Heart right ventricle (tissue), 16 donors: ENCODE results near the gene RSPH3. TPM values are rescaled to one million over a fixed set of nuclear protein-coding genes. Genes with fewer than 3 reads are reported as not detected.
A peak's percentile ranks its signal among the peaks of the same experiment; 100 is the strongest.

Experiments used
- ATAC-seq, 8 donors: fragments of 200-7000 bp; cut with Tn5 transposase; one replicate each; pipeline ENCODE4 v1.9.1; 2020; ENCODE audit warnings: mild to moderate bottlenecking in 8 of 8, moderate library complexity in 8 of 8, moderate number of reproducible peaks in 1 of 8
- DNase-seq, 2 donors: peaks; one replicate each; pipeline ENCODE4 v3.0.0-alpha.2; 2020
- H3K27ac ChIP-seq, 10 donors: fragments of 200-600 bp; sonication (generic) in 2 of 10; one replicate each; pipeline versions ENCODE4 v1.5.0 to v1.8.0; 2020 to 2022; ENCODE audit warnings: mild to moderate bottlenecking in 3 of 10
- H3K27me3 ChIP-seq, 7 donors: fragments of 200-600 bp; one replicate each; pipeline ENCODE4 v1.8.0; 2021 to 2022; ENCODE audit warnings: mild to moderate bottlenecking in 2 of 7
- H3K36me3 ChIP-seq, 9 donors: fragments of 200-600 bp; sonication (generic) in 1 of 9; one replicate each; pipeline versions ENCODE4 v1.5.0 to v1.8.0; 2020 to 2022; ENCODE audit warnings: mild to moderate bottlenecking in 2 of 9
- H3K4me1 ChIP-seq, 9 donors: fragments of 200-600 bp; sonication (generic) in 1 of 9; one replicate each; pipeline versions ENCODE4 v1.5.0 to v1.8.0; 2020 to 2022; ENCODE audit warnings: mild to moderate bottlenecking in 4 of 9
- H3K4me3 ChIP-seq, 10 donors: fragments of 200-600 bp; sonication (generic) in 2 of 10; one replicate each; pipeline versions ENCODE4 v1.5.0 to v1.8.0; 2020 to 2022; ENCODE audit warnings: mild to moderate bottlenecking in 7 of 10, moderate library complexity in 2 of 10
- H3K9me3 ChIP-seq, 11 donors: fragments of 200-600 bp in 10 of 11; sonication (generic) in 2 of 11; one replicate each; pipeline versions ENCODE4 v1.5.0 to v1.8.0; 2013 to 2022; ENCODE audit warnings: mild to moderate bottlenecking in 2 of 11, control low read depth in 1 of 11, moderate library complexity in 1 of 11
- WGBS, 2 donors: extraction: QIAGEN DNeasy Blood & Tissue Kit; methylation state at CpG; one replicate each; pipeline ENCODE4 v1.1.7; 2013; ENCODE audit warnings: inconsistent platforms in 1 of 2; 5-methylcytosine and 5-hydroxymethylcytosine counted together
- intact Hi-C, 10 donors: fragments of 100-400 bp; cut with DNase I; formaldehyde crosslinking; loops; one replicate each; pipeline versions ENCODE4 v1.11.1 to v1.14.2; 2022
- polyA plus RNA-seq, 2 donors: library from polyadenylated mRNA; stranded (reverse); fragments of 200-250 nt; gene quantifications; one replicate each; pipeline ENCODE4 v1.2.3, GENCODE V29; 2013
- total RNA-seq, 10 donors: library from RNA; stranded (reverse); fragmentation: NEBNext Ultra II Directional in 3 of 10; extraction: Animal tissue kit (Norgen Biotek cat#: 25700) in 3 of 10; gene quantifications; one replicate each; pipeline versions ENCODE4 v1.2.1 to v1.2.4, GENCODE V29; 2021 to 2023
- TF ChIP-seq, protein P1 (sequence below), 9 donors: fragments of 200-600 bp; sonication (generic) in 2 of 9; IDR thresholded peaks; one replicate each; pipeline versions ENCODE4 v1.5.0 to v1.8.0; 2021 to 2022; ENCODE audit warnings: antibody characterized with exemption in 9 of 9, mild to moderate bottlenecking in 5 of 9, moderate library complexity in 1 of 9
- donor health status: Arrhythmogenic right ventricular cardiomyopathy.
- donor health status: ischemic (EF 13 %, LVEDD 7.1; RV severe dilation, severe dysfunction).
- donor health status: healthy with polysubstance abuse.
- donor health status: DM: no; HTN: yes; CAD: no.
- donor health status: DM: no; HTN: no; CAD: no.
- donor health status: ischemic (EF 25% LVEDD 6.9; RV normal size, moderate dysfunction).
- donor health status: ischemic (EF 25% LVEDD 5.7; RV mildly dilated, moderate dysfunction).
- donor health status: healthy.
- donor health status: DM: yes; HTN: yes; CAD: no.
- donor health status: Ischemic cardiomyopathy.
- donor health status: ischemic (EF 35%, LVEDD 5.7; RV mildly dilated, moderate dysfunction).
- donor health status: nonischemic (EF 11% LVEDD 7.7; RV severe dilation, severe dysfunction).
- donor health status: DM: yes; HTN: yes; CAD: no.
- donor health status: PGD.
- donor health status: ischemic (EF 29% LVEDD 5.4; RV normal size, mild dysfunction).
- donor health status: nonischemic (EF 23%, LVEDD 6.1; RV moderate dilation, normal function).

The RSPH3 gene
- total and polyA plus RNA-seq, 12 donors = 2.3 to 11.7 (median 10.1) TPM

DNA sequence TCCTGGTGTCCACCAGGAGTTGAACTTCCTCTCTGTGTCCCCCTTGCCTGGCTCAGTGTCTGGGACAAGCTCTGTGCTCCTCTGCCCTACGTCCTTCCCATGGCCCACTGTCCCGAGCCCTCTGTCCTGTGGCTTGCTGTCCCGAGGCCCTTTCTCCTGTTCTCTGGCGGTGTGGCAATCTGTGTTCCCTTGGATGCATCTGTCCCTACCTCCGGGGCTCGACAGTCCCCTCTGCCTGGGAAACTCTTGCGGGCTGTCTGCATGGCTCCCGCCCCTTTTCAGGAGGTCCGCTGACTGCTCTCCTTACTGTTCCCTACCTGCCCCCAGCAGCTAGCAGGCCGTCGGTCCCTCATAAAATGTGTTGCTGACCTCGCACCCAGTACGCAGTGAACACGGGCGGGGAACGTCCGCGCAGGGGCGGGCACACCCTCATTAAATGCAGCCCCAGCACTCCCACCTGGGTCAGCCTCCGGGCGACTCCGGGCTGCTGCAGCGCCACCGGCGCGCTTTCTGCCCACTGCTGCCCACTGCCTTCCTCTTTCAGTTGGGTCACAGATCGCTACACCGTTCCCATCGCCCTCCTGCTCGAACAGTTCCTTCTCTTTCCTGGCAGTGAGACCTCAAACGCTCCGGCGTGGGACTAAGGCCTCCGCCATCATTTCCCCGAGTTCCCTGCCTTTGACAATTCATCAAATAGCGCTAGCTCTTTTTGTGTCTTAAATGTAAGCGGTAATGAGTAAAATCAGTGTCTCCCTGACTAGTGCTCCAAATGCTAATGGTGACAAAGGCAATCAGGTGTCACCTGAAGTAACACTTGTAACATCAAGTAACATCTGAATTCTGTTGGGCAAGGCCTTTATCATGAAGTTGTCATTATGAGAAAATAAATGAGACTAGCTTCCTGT, 60.5 kb downstream of the RSPH3 start:
- WGBS, 2 donors = 31 to 36% methylated on average over 37 of the region's 37 CpGs
- ATAC-seq = peak in 4 of 8 donors; percentile 25 to 50 (median 46)
- intact Hi-C loops = no loop called here

DNA sequence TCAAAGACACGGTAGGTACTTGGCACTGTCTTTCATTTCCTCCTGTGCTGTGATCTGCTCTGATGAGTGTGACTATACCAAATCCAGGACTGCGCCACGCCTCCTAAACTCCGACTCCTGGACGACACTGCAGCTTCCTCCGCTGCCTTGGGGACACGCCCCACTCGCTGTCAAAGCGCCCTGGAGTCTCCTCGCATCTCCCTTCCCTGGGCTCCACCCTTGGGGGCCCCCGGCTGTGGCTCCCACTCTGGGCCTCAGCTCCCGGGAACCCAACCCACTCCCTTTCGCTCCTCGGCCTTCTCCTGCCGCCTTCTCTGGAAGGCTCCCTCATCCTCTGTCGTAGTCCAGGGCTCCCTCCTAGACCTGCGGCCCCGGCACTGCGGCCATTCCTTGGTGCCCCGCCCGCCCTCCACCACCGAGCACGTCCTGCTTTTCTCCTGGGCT, 61.2 kb downstream of the RSPH3 start:
- 42 to 49% methylated on average over 22 to 23 of the region's 23 CpGs for WGBS, 2 donors
- ATAC-seq (peak in 5 of 8 donors; percentile 33 to 63 (median 39)), DNase-seq (peak in 1 of 2 donors; percentile 11)
- intact Hi-C loops = no loop called here
- Histone ChIP-seq H3K27ac (no peak overlapping the region), H3K9me3 (peaks cover 0 to 15% (median 0%) of the 10 kb centered on the region in 11 donors), H3K4me3 (peak overlapping the region in 8 of 10 donors; percentile 16 to 43 (median 32)), H3K4me1 (peaks cover 0 to 9% (median 0%) of the 10 kb centered on the region in 9 donors), H3K27me3 (peaks cover 0 to 17% (median 10%) of the 10 kb centered on the region in 7 donors), H3K36me3 (no peaks in the 10 kb centered on the region)
- TF ChIP-seq, protein P1, sequence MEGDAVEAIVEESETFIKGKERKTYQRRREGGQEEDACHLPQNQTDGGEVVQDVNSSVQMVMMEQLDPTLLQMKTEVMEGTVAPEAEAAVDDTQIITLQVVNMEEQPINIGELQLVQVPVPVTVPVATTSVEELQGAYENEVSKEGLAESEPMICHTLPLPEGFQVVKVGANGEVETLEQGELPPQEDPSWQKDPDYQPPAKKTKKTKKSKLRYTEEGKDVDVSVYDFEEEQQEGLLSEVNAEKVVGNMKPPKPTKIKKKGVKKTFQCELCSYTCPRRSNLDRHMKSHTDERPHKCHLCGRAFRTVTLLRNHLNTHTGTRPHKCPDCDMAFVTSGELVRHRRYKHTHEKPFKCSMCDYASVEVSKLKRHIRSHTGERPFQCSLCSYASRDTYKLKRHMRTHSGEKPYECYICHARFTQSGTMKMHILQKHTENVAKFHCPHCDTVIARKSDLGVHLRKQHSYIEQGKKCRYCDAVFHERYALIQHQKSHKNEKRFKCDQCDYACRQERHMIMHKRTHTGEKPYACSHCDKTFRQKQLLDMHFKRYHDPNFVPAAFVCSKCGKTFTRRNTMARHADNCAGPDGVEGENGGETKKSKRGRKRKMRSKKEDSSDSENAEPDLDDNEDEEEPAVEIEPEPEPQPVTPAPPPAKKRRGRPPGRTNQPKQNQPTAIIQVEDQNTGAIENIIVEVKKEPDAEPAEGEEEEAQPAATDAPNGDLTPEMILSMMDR (IDR thresholded peaks at IDR 0.05) = no peak

More for the DNA sequence above, 60.5 kb downstream of the RSPH3 start:
- Histone ChIP-seq H3K27me3 (peaks cover 0 to 17% (median 10%) of the 10 kb centered on the region in 7 donors), H3K4me3 (peak overlapping the region in 8 of 10 donors; percentile 16 to 43 (median 32)), H3K4me1 (peaks cover 0 to 9% (median 0%) of the 10 kb centered on the region in 9 donors), H3K27ac (no peak overlapping the region), H3K9me3 (peaks cover 0 to 15% (median 0%) of the 10 kb centered on the region in 11 donors), H3K36me3 (no peaks in the 10 kb centered on the region)
- TF ChIP-seq, protein P1 (IDR thresholded peaks at IDR 0.05) = no peak
- no peak for DNase-seq

DNA sequence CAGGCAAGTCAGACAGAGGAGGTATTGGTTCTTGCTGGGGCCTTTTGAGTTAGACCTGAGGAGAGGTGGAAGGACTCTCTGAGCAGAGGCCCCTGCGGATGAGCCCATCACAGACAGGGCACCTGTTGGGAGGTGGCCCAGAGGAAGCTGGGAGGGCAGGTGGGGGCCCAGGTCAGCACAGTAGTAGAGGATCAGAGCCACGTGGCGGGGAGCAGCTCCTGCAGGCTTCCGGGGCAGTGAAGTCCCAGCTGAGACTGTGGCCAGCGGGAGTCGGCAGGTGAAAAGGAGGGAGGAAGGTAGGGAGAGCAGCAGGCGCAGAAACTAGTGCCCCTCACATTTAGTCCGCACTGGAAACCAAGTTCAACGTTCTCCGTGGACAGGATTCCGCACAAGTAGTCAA, 61.8 kb downstream of the RSPH3 start:
- Histone ChIP-seq H3K4me3 (no peak overlapping the region), H3K4me1 (peaks cover 0 to 9% (median 0%) of the 10 kb centered on the region in 9 donors), H3K27ac (no peak overlapping the region), H3K36me3 (no peaks in the 10 kb centered on the region), H3K27me3 (peaks cover 0 to 17% (median 10%) of the 10 kb centered on the region in 7 donors), H3K9me3 (peaks cover 0 to 13% (median 0%) of the 10 kb centered on the region in 11 donors)
- 84 to 87% methylated on average over 11 of the region's 11 CpGs for WGBS, 2 donors
- TF ChIP-seq, protein P1 (IDR thresholded peaks at IDR 0.05) = no peak
- intact Hi-C loops = no loop called here
- ATAC-seq = no peak
- no peak for DNase-seq

DNA sequence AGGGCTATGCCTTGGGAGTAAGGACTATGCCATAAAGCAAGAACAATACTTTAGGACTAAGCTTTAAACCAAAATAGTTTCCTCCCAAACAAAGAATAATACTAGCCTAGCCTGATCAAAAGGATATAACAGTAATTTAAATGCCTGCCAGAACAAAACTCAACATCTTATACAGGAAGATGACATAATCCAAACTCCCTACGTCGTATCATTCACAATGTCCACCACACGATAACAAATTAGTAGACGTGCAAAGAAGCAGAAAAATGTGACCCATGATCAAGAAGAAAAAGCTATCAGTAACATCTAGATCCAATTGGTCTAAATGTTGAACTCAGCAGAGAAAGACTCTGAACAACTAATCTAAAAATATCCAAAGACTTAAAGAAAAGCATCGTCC, 65.8 kb downstream of the RSPH3 start:
- ATAC-seq = no peak
- no peaks in the 10 kb centered on the region for H3K36me3 ChIP-seq
- peaks cover 0 to 9% (median 4%) of the 10 kb centered on the region in 7 donors for H3K27me3 ChIP-seq
- peaks cover 0 to 2% (median 0%) of the 10 kb centered on the region in 9 donors for H3K4me1 ChIP-seq
- no peak overlapping the region for H3K27ac ChIP-seq
- no peak overlapping the region for H3K4me3 ChIP-seq
- intact Hi-C loops = no loop called here
- TF ChIP-seq, protein P1 (IDR thresholded peaks at IDR 0.05) = no peak
- H3K9me3 ChIP-seq = no peaks in the 10 kb centered on the region
- DNase-seq = no peak
- 67 to 74% methylated on average over 5 of the region's 5 CpGs for WGBS, 2 donors
